ENCODE measurements around the gene C14orf93. TPM values are rescaled to one million over a fixed set of nuclear protein-coding genes. Genes with fewer than 3 reads are reported as not detected.

C14orf93 gene
- total and polyA plus RNA-seq, 9 of the 15 experiments (the other 6 are each of a cell fraction or from before 2014, with no cell fraction given): 2.2 to 22.4 (median 16.1) TPM

DNA sequence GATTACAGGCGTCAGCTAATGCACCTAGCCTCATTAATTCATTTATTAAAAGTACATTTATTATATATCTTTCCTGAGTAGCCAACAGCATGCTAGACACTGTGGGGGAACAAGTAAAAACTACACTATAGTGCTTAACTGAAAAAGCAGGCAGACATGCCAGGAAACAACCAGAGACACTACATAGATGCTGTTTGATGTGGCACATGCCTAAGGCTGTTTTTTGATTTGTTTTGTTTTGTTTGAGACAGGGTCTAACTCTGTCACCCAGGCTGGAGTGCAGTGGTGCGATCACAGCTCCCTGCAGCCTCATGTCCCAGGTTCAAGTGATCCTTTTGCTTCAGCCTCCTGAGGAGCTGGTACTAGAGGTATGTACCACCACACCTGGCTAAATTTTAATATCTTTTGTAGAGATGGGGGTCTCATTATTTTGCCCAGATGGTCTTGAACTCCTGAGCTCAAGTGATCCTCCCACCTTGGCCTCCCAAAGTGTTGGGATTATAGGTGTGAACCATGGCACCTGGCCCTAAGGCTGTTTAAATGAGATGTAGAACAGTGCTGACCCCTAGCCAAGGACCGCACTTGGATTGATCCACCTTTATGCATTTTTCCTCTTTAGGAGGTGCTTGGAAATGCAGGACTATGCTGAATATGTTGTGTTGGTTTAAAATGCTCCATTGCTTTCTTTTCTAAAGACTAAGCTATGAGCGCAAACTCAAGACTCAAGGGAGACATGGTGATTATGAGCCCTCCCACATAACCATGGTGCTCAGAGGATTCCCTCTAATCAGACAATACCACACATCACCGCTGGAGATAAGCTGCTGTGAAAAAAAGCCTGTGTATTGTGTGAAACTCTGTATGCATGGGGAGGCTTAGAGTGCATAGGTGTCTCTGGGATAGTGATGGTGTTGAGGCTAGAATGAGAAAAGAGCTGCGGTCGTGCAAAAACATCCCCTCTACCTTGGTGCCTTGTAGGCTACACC is 10.5 kb upstream of the C14orf93 start (continued):
- TF ChIP-seq, protein P1, sequence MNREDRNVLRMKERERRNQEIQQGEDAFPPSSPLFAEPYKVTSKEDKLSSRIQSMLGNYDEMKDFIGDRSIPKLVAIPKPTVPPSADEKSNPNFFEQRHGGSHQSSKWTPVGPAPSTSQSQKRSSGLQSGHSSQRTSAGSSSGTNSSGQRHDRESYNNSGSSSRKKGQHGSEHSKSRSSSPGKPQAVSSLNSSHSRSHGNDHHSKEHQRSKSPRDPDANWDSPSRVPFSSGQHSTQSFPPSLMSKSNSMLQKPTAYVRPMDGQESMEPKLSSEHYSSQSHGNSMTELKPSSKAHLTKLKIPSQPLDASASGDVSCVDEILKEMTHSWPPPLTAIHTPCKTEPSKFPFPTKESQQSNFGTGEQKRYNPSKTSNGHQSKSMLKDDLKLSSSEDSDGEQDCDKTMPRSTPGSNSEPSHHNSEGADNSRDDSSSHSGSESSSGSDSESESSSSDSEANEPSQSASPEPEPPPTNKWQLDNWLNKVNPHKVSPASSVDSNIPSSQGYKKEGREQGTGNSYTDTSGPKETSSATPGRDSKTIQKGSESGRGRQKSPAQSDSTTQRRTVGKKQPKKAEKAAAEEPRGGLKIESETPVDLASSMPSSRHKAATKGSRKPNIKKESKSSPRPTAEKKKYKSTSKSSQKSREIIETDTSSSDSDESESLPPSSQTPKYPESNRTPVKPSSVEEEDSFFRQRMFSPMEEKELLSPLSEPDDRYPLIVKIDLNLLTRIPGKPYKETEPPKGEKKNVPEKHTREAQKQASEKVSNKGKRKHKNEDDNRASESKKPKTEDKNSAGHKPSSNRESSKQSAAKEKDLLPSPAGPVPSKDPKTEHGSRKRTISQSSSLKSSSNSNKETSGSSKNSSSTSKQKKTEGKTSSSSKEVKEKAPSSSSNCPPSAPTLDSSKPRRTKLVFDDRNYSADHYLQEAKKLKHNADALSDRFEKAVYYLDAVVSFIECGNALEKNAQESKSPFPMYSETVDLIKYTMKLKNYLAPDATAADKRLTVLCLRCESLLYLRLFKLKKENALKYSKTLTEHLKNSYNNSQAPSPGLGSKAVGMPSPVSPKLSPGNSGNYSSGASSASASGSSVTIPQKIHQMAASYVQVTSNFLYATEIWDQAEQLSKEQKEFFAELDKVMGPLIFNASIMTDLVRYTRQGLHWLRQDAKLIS (CRISPR knock-in tag; IDR thresholded peaks at IDR 0.05): no peak
- TF ChIP-seq ZNF316 (IDR thresholded peaks at IDR 0.05) (no peak), ZNF561 (CRISPR knock-in tag; conservative IDR thresholded peaks at IDR 0.05) (no peak), CBX1 (IDR thresholded peaks at IDR 0.05; ENCODE audit: low read depth) (no peak), ASH1L (IDR thresholded peaks at IDR 0.05; ENCODE audit: borderline replicate concordance, low read depth, partially characterized antibody) (no peak), KDM5B (IDR thresholded peaks at IDR 0.05; ENCODE audit: insufficient replicate concordance, low read depth, low read length) (no peak), SAFB (IDR thresholded peaks at IDR 0.05; ENCODE audit: borderline replicate concordance, low read depth, low read length) (no peak), MAFK (IDR thresholded peaks at IDR 0.05; ENCODE audit: low read length) (peak; percentile 9; the same call in 1 of the 2 replicates), ZNF79 (CRISPR knock-in tag; IDR thresholded peaks at IDR 0.05; ENCODE audit: low read depth) (no peak), XRCC5 (IDR thresholded peaks at IDR 0.05; ENCODE audit: low read depth, low read length) (no peak), RHOXF2B (CRISPR knock-in tag; conservative IDR thresholded peaks at IDR 0.05) (no peak), FUS (optimal IDR thresholded peaks at IDR 0.05; ENCODE audit: low read depth, low read length) (no peak), CBFA2T2 (conservative IDR thresholded peaks at IDR 0.05) (peak; percentile 77), TCF7L2 (IDR thresholded peaks at IDR 0.05; ENCODE audit: low read depth, low read length) (no peak)
- TF ChIP-seq, protein P2, sequence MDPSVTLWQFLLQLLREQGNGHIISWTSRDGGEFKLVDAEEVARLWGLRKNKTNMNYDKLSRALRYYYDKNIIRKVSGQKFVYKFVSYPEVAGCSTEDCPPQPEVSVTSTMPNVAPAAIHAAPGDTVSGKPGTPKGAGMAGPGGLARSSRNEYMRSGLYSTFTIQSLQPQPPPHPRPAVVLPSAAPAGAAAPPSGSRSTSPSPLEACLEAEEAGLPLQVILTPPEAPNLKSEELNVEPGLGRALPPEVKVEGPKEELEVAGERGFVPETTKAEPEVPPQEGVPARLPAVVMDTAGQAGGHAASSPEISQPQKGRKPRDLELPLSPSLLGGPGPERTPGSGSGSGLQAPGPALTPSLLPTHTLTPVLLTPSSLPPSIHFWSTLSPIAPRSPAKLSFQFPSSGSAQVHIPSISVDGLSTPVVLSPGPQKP (CRISPR knock-in tag; IDR thresholded peaks at IDR 0.05): no peak
- TF ChIP-seq, protein P3, sequence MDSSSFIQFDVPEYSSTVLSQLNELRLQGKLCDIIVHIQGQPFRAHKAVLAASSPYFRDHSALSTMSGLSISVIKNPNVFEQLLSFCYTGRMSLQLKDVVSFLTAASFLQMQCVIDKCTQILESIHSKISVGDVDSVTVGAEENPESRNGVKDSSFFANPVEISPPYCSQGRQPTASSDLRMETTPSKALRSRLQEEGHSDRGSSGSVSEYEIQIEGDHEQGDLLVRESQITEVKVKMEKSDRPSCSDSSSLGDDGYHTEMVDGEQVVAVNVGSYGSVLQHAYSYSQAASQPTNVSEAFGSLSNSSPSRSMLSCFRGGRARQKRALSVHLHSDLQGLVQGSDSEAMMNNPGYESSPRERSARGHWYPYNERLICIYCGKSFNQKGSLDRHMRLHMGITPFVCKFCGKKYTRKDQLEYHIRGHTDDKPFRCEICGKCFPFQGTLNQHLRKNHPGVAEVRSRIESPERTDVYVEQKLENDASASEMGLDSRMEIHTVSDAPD (CRISPR knock-in tag; IDR thresholded peaks at IDR 0.05): no peak
- TF ChIP-seq, protein P4, sequence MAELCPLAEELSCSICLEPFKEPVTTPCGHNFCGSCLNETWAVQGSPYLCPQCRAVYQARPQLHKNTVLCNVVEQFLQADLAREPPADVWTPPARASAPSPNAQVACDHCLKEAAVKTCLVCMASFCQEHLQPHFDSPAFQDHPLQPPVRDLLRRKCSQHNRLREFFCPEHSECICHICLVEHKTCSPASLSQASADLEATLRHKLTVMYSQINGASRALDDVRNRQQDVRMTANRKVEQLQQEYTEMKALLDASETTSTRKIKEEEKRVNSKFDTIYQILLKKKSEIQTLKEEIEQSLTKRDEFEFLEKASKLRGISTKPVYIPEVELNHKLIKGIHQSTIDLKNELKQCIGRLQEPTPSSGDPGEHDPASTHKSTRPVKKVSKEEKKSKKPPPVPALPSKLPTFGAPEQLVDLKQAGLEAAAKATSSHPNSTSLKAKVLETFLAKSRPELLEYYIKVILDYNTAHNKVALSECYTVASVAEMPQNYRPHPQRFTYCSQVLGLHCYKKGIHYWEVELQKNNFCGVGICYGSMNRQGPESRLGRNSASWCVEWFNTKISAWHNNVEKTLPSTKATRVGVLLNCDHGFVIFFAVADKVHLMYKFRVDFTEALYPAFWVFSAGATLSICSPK (IDR thresholded peaks at IDR 0.05; ENCODE audit: borderline replicate concordance): no peak
- TF ChIP-seq, protein P5, sequence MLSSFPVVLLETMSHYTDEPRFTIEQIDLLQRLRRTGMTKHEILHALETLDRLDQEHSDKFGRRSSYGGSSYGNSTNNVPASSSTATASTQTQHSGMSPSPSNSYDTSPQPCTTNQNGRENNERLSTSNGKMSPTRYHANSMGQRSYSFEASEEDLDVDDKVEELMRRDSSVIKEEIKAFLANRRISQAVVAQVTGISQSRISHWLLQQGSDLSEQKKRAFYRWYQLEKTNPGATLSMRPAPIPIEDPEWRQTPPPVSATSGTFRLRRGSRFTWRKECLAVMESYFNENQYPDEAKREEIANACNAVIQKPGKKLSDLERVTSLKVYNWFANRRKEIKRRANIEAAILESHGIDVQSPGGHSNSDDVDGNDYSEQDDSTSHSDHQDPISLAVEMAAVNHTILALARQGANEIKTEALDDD (IDR thresholded peaks at IDR 0.05): peak; percentile 50; the same call in 1 of the 2 replicates
